A673 (cell line): ENCODE results near the gene CHIC2. TPM values are rescaled to one million over a fixed set of nuclear protein-coding genes. Genes with fewer than 3 reads are reported as not detected.

Experiments used
- BruUV-seq: library from RNA; stranded (reverse); fragments of 400-500 nt; replicated peaks from 2 replicates; lab custom pipeline; 2021; lab: Mats Ljungman, UMichigan
- CTCF ChIA-PET: fragments of 300-600 bp; sonication (Branson Sonifier 250); formaldehyde crosslinking; loops from one replicate; lab custom pipeline; 2022; ENCODE audit warnings: antibody characterized with exemption; lab: Charles Lee
- POLR2A ChIA-PET: fragments of 300-600 bp; sonication (Branson Sonifier 250); formaldehyde crosslinking; loops from one replicate; lab custom pipeline; 2022; ENCODE audit warnings: antibody characterized with exemption; ENCODE audit not compliant: low non-redundant PET; lab: Charles Lee
- DNase-seq: peaks from one replicate; pipeline ENCODE4 v3.0.0-alpha.2; 2015; ENCODE audit warnings: low spot score
- H3K27ac ChIP-seq: fragments of 200-600 bp; sonication (generic); 2 replicates; pipeline ENCODE4 v1.5.1; 2016; ENCODE audit warnings: mixed run types, low read depth, mild to moderate bottlenecking, mixed read lengths, antibody characterized with exemption, low read length; ENCODE audit not compliant: poor library complexity, severe bottlenecking
- H3K27me3 ChIP-seq: fragments of 200-600 bp; sonication (generic); replicated peaks from 2 replicates; pipeline ENCODE4 v1.6.1; 2017; ENCODE audit warnings: mixed run types, low read depth, mild to moderate bottlenecking, mixed read lengths, antibody characterized with exemption, low read length; ENCODE audit not compliant: insufficient read depth, poor library complexity
- H3K36me3 ChIP-seq: fragments of 200-600 bp; sonication (generic); 2 replicates; pipeline ENCODE4 v1.6.1; 2016; ENCODE audit warnings: mixed run types, mild to moderate bottlenecking, mixed read lengths, antibody characterized with exemption, low read length; ENCODE audit not compliant: insufficient read depth, poor library complexity, severe bottlenecking
- H3K4me1 ChIP-seq: fragments of 200-600 bp; sonication (generic); 2 replicates; pipeline ENCODE4 v1.6.1; 2017; ENCODE audit warnings: mixed run types, mild to moderate bottlenecking, mixed read lengths, antibody characterized with exemption, low read length; ENCODE audit not compliant: insufficient read depth, poor library complexity, severe bottlenecking
- H3K4me3 ChIP-seq: fragments of 200-600 bp; sonication (generic); 2 replicates; pipeline ENCODE4 v1.5.1; 2016; ENCODE audit warnings: low read depth, mixed run types, mild to moderate bottlenecking, mixed read lengths, low read length; ENCODE audit not compliant: poor library complexity, severe bottlenecking
- H3K9me3 ChIP-seq: fragments of 200-600 bp; sonication (generic); 2 replicates; pipeline ENCODE4 v1.6.1; 2016; ENCODE audit warnings: mixed run types, low read depth, mild to moderate bottlenecking, mixed read lengths, antibody characterized with exemption, low read length; ENCODE audit not compliant: poor library complexity, severe bottlenecking
- EZH2 ChIP-seq: fragments of 200-600 bp; sonication (generic); IDR thresholded peaks from 2 replicates; pipeline ENCODE4 v1.6.1; 2017; ENCODE audit warnings: borderline replicate concordance, low read depth, mild to moderate bottlenecking, mixed read lengths, antibody characterized with exemption, low read length; ENCODE audit not compliant: poor library complexity, severe bottlenecking
- intact Hi-C: fragments of 100-400 bp; cut with micrococcal nuclease; formaldehyde crosslinking; loops from one replicate; pipeline ENCODE4 v1.10.0; 2022; ENCODE audit not compliant: unreplicated experiment
- total RNA-seq: library from RNA; stranded (reverse); gene quantifications from 2 replicates; pipeline ENCODE4 v1.2.3, GENCODE V29; 2021
- TF ChIP-seq, protein P1 (sequence below): fragments of 300-800, 200-600 bp; sonication (generic); conservative IDR thresholded peaks from 2 replicates; pipeline ENCODE4 v1.5.1; 2017; ENCODE audit warnings: low read depth, mild to moderate bottlenecking, antibody characterized with exemption, low read length, moderate library complexity, mixed read lengths

Gene CHIC2
- total RNA-seq, 1 experiment from 2014 or later, result 8.1 TPM

DNA sequence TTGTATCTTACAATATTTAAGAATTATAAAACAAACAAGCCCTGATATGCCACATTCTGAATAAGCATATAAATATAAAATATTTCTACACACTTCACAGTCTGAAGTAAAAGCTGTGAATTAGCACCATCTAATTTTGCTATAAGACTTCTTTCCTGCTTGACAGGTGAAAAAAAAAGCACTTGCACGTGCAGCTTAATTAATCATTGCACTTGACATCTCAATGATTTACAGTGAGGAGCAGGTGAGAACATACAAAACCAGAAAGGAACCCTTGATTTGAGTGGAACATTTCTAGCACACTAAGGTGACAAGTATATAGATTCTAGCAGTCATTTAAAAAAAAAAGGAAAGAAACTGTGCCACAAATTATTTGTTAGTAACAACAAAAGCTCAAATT is 47.9 kb downstream of the CHIC2 start:
- no peak for DNase-seq
- POLR2A ChIA-PET, result no interaction called here

DNA sequence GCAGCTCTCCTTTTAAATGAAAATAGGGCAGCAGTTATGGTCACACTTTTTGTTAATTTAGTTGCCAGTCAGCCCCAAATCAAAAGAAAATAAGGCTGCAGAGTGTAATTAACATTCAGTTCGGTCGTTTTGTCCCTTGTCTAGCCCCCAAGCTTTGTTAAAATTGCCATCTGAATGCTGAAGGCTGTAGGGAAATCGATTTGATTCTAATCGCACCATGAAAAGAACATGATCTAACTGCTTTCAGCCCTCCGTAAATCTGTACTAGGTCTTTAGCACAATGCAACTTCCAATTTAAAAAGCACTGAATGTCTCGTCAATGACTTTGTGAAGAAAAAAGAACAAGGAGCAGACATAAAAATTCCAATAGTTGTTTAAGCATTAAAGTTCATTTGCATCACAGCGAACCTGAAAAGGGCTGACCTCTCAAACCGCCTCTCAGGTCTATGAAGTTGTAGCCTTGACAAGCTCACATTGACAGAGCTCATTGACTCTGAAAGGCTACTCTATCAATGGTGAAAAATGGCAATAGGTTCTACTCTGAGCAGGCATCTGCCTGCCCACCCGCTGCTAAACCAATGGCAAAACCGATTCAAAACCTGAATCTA is 48.9 kb downstream of the CHIC2 start:
- no peaks in the 10 kb centered on the region for H3K4me1 ChIP-seq
- no peak overlapping the region for H3K27ac ChIP-seq
- no peaks in the 10 kb centered on the region for H3K36me3 ChIP-seq
- DNase-seq, result no peak
- CTCF ChIA-PET, result no interaction called here
- BruUV-seq, result no TSS peak
- H3K27me3 ChIP-seq, result no peaks in the 10 kb centered on the region
- intact Hi-C loops, result no loop called here
- POLR2A ChIA-PET, result no interaction called here
- no peaks in the 10 kb centered on the region for H3K9me3 ChIP-seq
- no peak overlapping the region for H3K4me3 ChIP-seq
- TF ChIP-seq, protein P1, sequence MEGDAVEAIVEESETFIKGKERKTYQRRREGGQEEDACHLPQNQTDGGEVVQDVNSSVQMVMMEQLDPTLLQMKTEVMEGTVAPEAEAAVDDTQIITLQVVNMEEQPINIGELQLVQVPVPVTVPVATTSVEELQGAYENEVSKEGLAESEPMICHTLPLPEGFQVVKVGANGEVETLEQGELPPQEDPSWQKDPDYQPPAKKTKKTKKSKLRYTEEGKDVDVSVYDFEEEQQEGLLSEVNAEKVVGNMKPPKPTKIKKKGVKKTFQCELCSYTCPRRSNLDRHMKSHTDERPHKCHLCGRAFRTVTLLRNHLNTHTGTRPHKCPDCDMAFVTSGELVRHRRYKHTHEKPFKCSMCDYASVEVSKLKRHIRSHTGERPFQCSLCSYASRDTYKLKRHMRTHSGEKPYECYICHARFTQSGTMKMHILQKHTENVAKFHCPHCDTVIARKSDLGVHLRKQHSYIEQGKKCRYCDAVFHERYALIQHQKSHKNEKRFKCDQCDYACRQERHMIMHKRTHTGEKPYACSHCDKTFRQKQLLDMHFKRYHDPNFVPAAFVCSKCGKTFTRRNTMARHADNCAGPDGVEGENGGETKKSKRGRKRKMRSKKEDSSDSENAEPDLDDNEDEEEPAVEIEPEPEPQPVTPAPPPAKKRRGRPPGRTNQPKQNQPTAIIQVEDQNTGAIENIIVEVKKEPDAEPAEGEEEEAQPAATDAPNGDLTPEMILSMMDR, result no peak
- no peak for TF ChIP-seq EZH2

More for the DNA sequence above, 47.9 kb downstream of the CHIC2 start:
- no peak for TF ChIP-seq EZH2
- TF ChIP-seq, protein P1, result no peak
- BruUV-seq, result no TSS peak
- intact Hi-C loops, result no loop called here
- Histone ChIP-seq H3K4me1 (no peaks in the 10 kb centered on the region), H3K36me3 (no peaks in the 10 kb centered on the region), H3K9me3 (no peaks in the 10 kb centered on the region), H3K27me3 (no peaks in the 10 kb centered on the region), H3K4me3 (no peak overlapping the region), H3K27ac (no peak overlapping the region)
- CTCF ChIA-PET, result no interaction called here

DNA sequence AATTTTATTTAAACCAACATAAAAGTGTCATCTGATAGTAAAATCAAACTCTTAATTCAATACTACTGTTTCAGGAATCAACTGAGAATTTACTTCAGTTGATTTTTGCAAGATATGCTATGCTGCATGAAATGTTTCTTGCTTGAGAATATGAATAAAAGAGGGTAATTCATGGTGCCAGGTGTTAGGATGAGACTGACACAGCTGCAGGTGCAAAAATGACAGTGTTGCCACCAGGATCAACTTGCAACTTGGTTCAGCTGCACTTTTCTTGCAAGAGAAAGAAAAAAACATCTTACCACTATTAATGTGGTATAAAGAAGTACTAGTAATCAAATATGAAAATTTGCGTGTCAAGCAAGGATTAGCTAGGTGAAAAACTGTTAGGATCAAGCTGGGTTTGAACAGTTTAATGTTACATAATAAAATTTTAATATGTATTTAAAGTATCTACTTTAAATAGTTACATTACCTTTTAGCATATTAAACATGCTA is 49.7 kb downstream of the CHIC2 start:
- Histone ChIP-seq H3K4me3 (no peak overlapping the region), H3K4me1 (no peaks in the 10 kb centered on the region), H3K9me3 (no peaks in the 10 kb centered on the region), H3K27me3 (no peaks in the 10 kb centered on the region), H3K36me3 (no peaks in the 10 kb centered on the region), H3K27ac (no peak overlapping the region)
- POLR2A ChIA-PET, result no interaction called here
- intact Hi-C loops, result no loop called here
- TF ChIP-seq, protein P1, result no peak
- BruUV-seq, result no TSS peak
- no peak for DNase-seq
- CTCF ChIA-PET, result no interaction called here
